Measurements from ENCODE around the gene TUBA4A.

DNA sequence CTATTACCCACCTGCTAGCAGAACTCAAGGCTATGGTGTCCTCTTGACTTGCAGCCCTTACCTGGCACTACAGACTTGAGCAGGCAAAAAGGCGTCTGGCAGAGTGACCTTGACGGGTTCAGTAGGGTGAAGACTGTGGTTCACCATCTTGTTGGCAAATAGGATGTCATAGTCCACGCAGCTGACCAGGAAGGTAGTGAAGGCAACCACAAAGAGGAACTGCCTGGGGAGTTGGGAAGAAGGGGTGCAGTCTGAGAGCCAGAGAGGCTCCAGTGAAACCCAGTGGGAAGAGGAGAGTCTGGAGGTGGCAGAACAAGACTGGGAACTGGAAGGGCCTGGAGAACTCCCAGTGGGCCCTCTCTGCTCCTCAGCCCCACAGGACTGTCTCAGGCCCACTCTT is 28.4 kb downstream of the TUBA4A start:
- TF ChIP-seq POU5F1 (IDR thresholded peaks at IDR 0.05; ENCODE audit: low read depth, low read length) (no peak), TAF1 (IDR thresholded peaks at IDR 0.05; ENCODE audit: low read depth, low read length) (no peak), YY1 (IDR thresholded peaks at IDR 0.05; ENCODE audit: low read depth, low read length) (no peak), MAFK (IDR thresholded peaks at IDR 0.05; ENCODE audit: low read depth, low read length) (no peak), RAD21 (IDR thresholded peaks at IDR 0.05 in 1 of 2, conservative IDR thresholded peaks at IDR 0.05 in 1 of 2; ENCODE audit: low read depth in 2 of 2, low read length in 2 of 2) (no peak), ATF2 (IDR thresholded peaks at IDR 0.05; ENCODE audit: low read length) (no peak), SP1 (IDR thresholded peaks at IDR 0.05; ENCODE audit: low read depth, low read length) (no peak), TEAD4 (IDR thresholded peaks at IDR 0.05; ENCODE audit: low read depth, low read length) (no peak), EGR1 (IDR thresholded peaks at IDR 0.05; ENCODE audit: borderline replicate concordance, low read depth, low read length) (no peak), KDM5A (IDR thresholded peaks at IDR 0.05; ENCODE audit: low read length) (no peak), POLR2A (IDR thresholded peaks at IDR 0.05; ENCODE audit: control extremely low read depth in 1 of 2, low read depth in 2 of 2, low read length in 2 of 2) (no peak), EP300 (IDR thresholded peaks at IDR 0.05; ENCODE audit: borderline replicate concordance in 1 of 2, low read depth in 2 of 2, low read length in 2 of 2) (no peak)
- TF ChIP-seq, protein P1, sequence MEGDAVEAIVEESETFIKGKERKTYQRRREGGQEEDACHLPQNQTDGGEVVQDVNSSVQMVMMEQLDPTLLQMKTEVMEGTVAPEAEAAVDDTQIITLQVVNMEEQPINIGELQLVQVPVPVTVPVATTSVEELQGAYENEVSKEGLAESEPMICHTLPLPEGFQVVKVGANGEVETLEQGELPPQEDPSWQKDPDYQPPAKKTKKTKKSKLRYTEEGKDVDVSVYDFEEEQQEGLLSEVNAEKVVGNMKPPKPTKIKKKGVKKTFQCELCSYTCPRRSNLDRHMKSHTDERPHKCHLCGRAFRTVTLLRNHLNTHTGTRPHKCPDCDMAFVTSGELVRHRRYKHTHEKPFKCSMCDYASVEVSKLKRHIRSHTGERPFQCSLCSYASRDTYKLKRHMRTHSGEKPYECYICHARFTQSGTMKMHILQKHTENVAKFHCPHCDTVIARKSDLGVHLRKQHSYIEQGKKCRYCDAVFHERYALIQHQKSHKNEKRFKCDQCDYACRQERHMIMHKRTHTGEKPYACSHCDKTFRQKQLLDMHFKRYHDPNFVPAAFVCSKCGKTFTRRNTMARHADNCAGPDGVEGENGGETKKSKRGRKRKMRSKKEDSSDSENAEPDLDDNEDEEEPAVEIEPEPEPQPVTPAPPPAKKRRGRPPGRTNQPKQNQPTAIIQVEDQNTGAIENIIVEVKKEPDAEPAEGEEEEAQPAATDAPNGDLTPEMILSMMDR (IDR thresholded peaks at IDR 0.05; ENCODE audit: control extremely low read depth in 1 of 3, insufficient read depth in 1 of 3, low read depth in 1 of 3, low read length in 3 of 3) = no peak
- TF ChIP-seq, protein P2, sequence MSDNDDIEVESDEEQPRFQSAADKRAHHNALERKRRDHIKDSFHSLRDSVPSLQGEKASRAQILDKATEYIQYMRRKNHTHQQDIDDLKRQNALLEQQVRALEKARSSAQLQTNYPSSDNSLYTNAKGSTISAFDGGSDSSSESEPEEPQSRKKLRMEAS (IDR thresholded peaks at IDR 0.05) = no peak

All from H1 (cell line).